Measurements from ENCODE around the gene KAZALD1. TPM values are rescaled to one million over a fixed set of nuclear protein-coding genes. Genes with fewer than 3 reads are reported as not detected.
A peak's percentile ranks its signal among the peaks of the same experiment; 100 is the strongest.

Gene KAZALD1
- total and polyA plus RNA-seq, 3 experiments from 2014 or later, result 0.18 to 0.20 TPM; not detected in 1

GRCh38 chr10:101022967-101023705 is 38.7 kb upstream of the KAZALD1 start:
- Histone ChIP-seq H3K27ac (ENCODE audit: low read depth, low read length) (no peak overlapping the region), H3K9me3 (ENCODE audit: low read length) (no peaks in the 10 kb centered on the region), H3K4me1 (ENCODE audit: insufficient read depth, low read length) (no peaks in the 10 kb centered on the region), H3K4me3 (ENCODE audit: low read length) (no peak overlapping the region), H3K27me3 (ENCODE audit: insufficient read depth, low read length, poor library complexity, severe bottlenecking) (peaks cover 5% of the 10 kb centered on the region), H3K36me3 (ENCODE audit: insufficient read depth, low read length) (no peaks in the 10 kb centered on the region)
- Mint-ChIP-seq H3K27me3 (peaks cover 14 to 22% of the 10 kb centered on the region in 2 donors), H3K4me3 (no peak overlapping the region), H3K9me3 (no peaks in the 10 kb centered on the region), H3K27ac (no peak overlapping the region), H3K36me3 (no peaks in the 10 kb centered on the region), H3K4me1 (peaks cover 0 to 3% (median 0%) of the 10 kb centered on the region in 3 donors)
- no peak for DNase-seq
- POLR2A ChIA-PET, result no interaction called here
- CTCF ChIA-PET, result interaction anchor here (1.8 kb wide), 1 partner anchor 24 kb away, joined by 7 read pairs; the partner anchor contains the start of gene LZTS2

GRCh38 chr10:101027106-101027720 is 34.6 kb upstream of the KAZALD1 start:
- ChIA-PET POLR2A (no interaction called here), CTCF (interaction anchor here (0.7 to 3.8 kb wide), 4 partner anchors 9 to 15 kb away, joined by 3 to 20 read pairs (median 4); no protein-coding TSS in a partner anchor)
- no peaks in the 10 kb centered on the region for H3K27me3 ChIP-seq (ENCODE audit: insufficient read depth, low read length, poor library complexity, severe bottlenecking)
- peaks cover 0 to 7% (median 0%) of the 10 kb centered on the region in 3 donors for H3K36me3 Mint-ChIP-seq
- peaks cover 4% of the 10 kb centered on the region for H3K4me1 ChIP-seq (ENCODE audit: insufficient read depth, low read length)
- H3K9me3 Mint-ChIP-seq, result no peaks in the 10 kb centered on the region
- H3K36me3 ChIP-seq (ENCODE audit: insufficient read depth, low read length), result no peaks in the 10 kb centered on the region
- H3K9me3 ChIP-seq (ENCODE audit: low read length), result no peaks in the 10 kb centered on the region
- H3K4me3 ChIP-seq (ENCODE audit: low read length), result no peak overlapping the region
- peak overlapping the region in 1 of 7 donors; percentile 10 for H3K4me3 Mint-ChIP-seq
- peaks cover 3 to 7% of the 10 kb centered on the region in 2 donors for H3K27me3 Mint-ChIP-seq
- DNase-seq, result no peak
- no peak overlapping the region for H3K27ac ChIP-seq (ENCODE audit: low read depth, low read length)
- no peak overlapping the region for H3K27ac Mint-ChIP-seq
- peaks cover 6 to 8% (median 7%) of the 10 kb centered on the region in 3 donors for H3K4me1 Mint-ChIP-seq

- no peak overlapping the region for H3K27ac ChIP-seq (ENCODE audit: low read depth, low read length)
- Mint-ChIP-seq H3K27me3 (peaks cover 3 to 5% of the 10 kb centered on the region in 2 donors), H3K4me3 (peak overlapping the region in 2 of 7 donors; percentile 48 to 51), H3K4me1 (peaks cover 18 to 22% (median 20%) of the 10 kb centered on the region in 3 donors), H3K27ac (peak overlapping the region in 1 of 8 donors; percentile 38), H3K9me3 (no peaks in the 10 kb centered on the region), H3K36me3 (peaks cover 0 to 16% (median 0%) of the 10 kb centered on the region in 3 donors)
- H3K4me3 ChIP-seq (ENCODE audit: low read length), result no peak overlapping the region
- ChIA-PET POLR2A (no interaction called here), CTCF (interaction anchor here (0.7 to 6.4 kb wide), 8 partner anchors 10 to 39 kb away, joined by 3 to 54 read pairs (median 4); no protein-coding TSS in a partner anchor)
- peaks cover 15% of the 10 kb centered on the region for H3K4me1 ChIP-seq (ENCODE audit: insufficient read depth, low read length)
- H3K9me3 ChIP-seq (ENCODE audit: low read length), result no peaks in the 10 kb centered on the region
- DNase-seq, result no peak
- H3K27me3 ChIP-seq (ENCODE audit: insufficient read depth, low read length, poor library complexity, severe bottlenecking), result no peaks in the 10 kb centered on the region
- H3K36me3 ChIP-seq (ENCODE audit: insufficient read depth, low read length), result no peaks in the 10 kb centered on the region
These were observed 33.1 kb upstream of the KAZALD1 start for GRCh38 chr10:101028446-101029337.

- Mint-ChIP-seq H3K27me3 (peaks cover 3 to 5% of the 10 kb centered on the region in 2 donors), H3K9me3 (no peaks in the 10 kb centered on the region), H3K27ac (no peak overlapping the region), H3K4me1 (peaks cover 18 to 25% (median 22%) of the 10 kb centered on the region in 3 donors), H3K36me3 (peaks cover 0 to 21% (median 0%) of the 10 kb centered on the region in 3 donors), H3K4me3 (peak overlapping the region in 4 of 7 donors; percentile 35 to 52 (median 46))
- no peaks in the 10 kb centered on the region for H3K9me3 ChIP-seq (ENCODE audit: low read length)
- H3K4me3 ChIP-seq (ENCODE audit: low read length), result no peak overlapping the region
- H3K4me1 ChIP-seq (ENCODE audit: insufficient read depth, low read length), result peaks cover 15% of the 10 kb centered on the region
- H3K27ac ChIP-seq (ENCODE audit: low read depth, low read length), result no peak overlapping the region
- no peaks in the 10 kb centered on the region for H3K36me3 ChIP-seq (ENCODE audit: insufficient read depth, low read length)
- no peaks in the 10 kb centered on the region for H3K27me3 ChIP-seq (ENCODE audit: insufficient read depth, low read length, poor library complexity, severe bottlenecking)
- POLR2A ChIA-PET, result interaction anchor here (1.6 to 1.9 kb wide), 2 partner anchors 11 to 31 kb away, joined by 4 read pairs; no protein-coding TSS in a partner anchor
- DNase-seq, result no peak
- CTCF ChIA-PET, result interaction anchor here (0.7 to 6.4 kb wide), 13 partner anchors 11 to 118 kb away, joined by 3 to 54 read pairs (median 5); no protein-coding TSS in a partner anchor
These were observed 32.1 kb upstream of the KAZALD1 start for GRCh38 chr10:101029520-101030295.

GRCh38 chr10:101030496-101031127 is 31.2 kb upstream of the KAZALD1 start:
- Mint-ChIP-seq H3K9me3 (no peaks in the 10 kb centered on the region), H3K36me3 (peaks cover 0 to 28% (median 0%) of the 10 kb centered on the region in 3 donors), H3K27me3 (peaks cover 3 to 5% of the 10 kb centered on the region in 2 donors), H3K4me3 (peak overlapping the region; percentile 92 to 98 (median 93)), H3K4me1 (peaks cover 18 to 25% (median 22%) of the 10 kb centered on the region in 3 donors), H3K27ac (peak overlapping the region; percentile 94 to 100 (median 98))
- Histone ChIP-seq H3K36me3 (ENCODE audit: insufficient read depth, low read length) (no peaks in the 10 kb centered on the region), H3K9me3 (ENCODE audit: low read length) (no peaks in the 10 kb centered on the region), H3K4me1 (ENCODE audit: insufficient read depth, low read length) (peaks cover 15% of the 10 kb centered on the region), H3K27ac (ENCODE audit: low read depth, low read length) (peak overlapping the region; percentile 94), H3K4me3 (ENCODE audit: low read length) (peak overlapping the region; percentile 85), H3K27me3 (ENCODE audit: insufficient read depth, low read length, poor library complexity, severe bottlenecking) (no peaks in the 10 kb centered on the region)
- DNase-seq, result no peak
- ChIA-PET POLR2A (interaction anchor here (0.5 to 1.9 kb wide), 8 partner anchors 11 to 1605 kb away, joined by 3 to 9 read pairs (median 3); no protein-coding TSS in a partner anchor), CTCF (interaction anchor here (1.0 to 6.4 kb wide), 15 partner anchors 11 to 62 kb away, joined by 3 to 54 read pairs (median 4); partner anchors contain the start of gene KAZALD1)

GRCh38 chr10:101031128-101031795 is 30.5 kb upstream of the KAZALD1 start, which contains the start of the genes PDZD7 and SFXN3:
Gene PDZD7 (minus strand): TSS chr10:101031129. CDS start chr10:101030219, 910 bp downstream.
Gene SFXN3 (plus strand): TSS chr10:101031234. CDS start chr10:101034695, 3,461 bp downstream.
- CTCF ChIA-PET, result interaction anchor here (0.8 to 6.4 kb wide), 15 partner anchors 10 to 63 kb away, joined by 3 to 54 read pairs (median 4); partner anchors contain the start of gene KAZALD1
- Histone ChIP-seq H3K4me1 (ENCODE audit: insufficient read depth, low read length) (peaks cover 15% of the 10 kb centered on the region), H3K4me3 (ENCODE audit: low read length) (peak within 1 kb of the TSS; percentile 85), H3K27me3 (ENCODE audit: insufficient read depth, low read length, poor library complexity, severe bottlenecking) (no peaks in the 10 kb centered on the region), H3K9me3 (ENCODE audit: low read length) (no peaks in the 10 kb centered on the region), H3K27ac (ENCODE audit: low read depth, low read length) (peak within 1 kb of the TSS; percentile 94), H3K36me3 (ENCODE audit: insufficient read depth, low read length) (no peaks in the 10 kb centered on the region)
- Mint-ChIP-seq H3K4me1 (peaks cover 18 to 25% (median 22%) of the 10 kb centered on the region in 3 donors), H3K27ac (peak within 1 kb of the TSS; percentile 94 to 100 (median 98)), H3K27me3 (peaks cover 3 to 5% of the 10 kb centered on the region in 2 donors), H3K4me3 (peak within 1 kb of the TSS; percentile 92 to 98 (median 93)), H3K36me3 (peaks cover 0 to 35% (median 5%) of the 10 kb centered on the region in 3 donors), H3K9me3 (no peaks in the 10 kb centered on the region)
- POLR2A ChIA-PET, result interaction anchor here (0.5 to 1.9 kb wide), 10 partner anchors 10 to 1604 kb away, joined by 3 to 9 read pairs (median 3); no protein-coding TSS in a partner anchor
- peak; percentile 94 to 97 (median 95) for DNase-seq
